Hematopoietic multipotent progenitor cell treated with erythropoietin and hydrocortisone succinate and interleukin-3 and kit ligand, for 6 days (in vitro differentiated cells): ENCODE measurements around the gene PEX11B.

Source experiments
- DNase-seq: peaks from one replicate; pipeline ENCODE4 v3.0.0-alpha.2; 2015

PEX11B gene

DNA sequence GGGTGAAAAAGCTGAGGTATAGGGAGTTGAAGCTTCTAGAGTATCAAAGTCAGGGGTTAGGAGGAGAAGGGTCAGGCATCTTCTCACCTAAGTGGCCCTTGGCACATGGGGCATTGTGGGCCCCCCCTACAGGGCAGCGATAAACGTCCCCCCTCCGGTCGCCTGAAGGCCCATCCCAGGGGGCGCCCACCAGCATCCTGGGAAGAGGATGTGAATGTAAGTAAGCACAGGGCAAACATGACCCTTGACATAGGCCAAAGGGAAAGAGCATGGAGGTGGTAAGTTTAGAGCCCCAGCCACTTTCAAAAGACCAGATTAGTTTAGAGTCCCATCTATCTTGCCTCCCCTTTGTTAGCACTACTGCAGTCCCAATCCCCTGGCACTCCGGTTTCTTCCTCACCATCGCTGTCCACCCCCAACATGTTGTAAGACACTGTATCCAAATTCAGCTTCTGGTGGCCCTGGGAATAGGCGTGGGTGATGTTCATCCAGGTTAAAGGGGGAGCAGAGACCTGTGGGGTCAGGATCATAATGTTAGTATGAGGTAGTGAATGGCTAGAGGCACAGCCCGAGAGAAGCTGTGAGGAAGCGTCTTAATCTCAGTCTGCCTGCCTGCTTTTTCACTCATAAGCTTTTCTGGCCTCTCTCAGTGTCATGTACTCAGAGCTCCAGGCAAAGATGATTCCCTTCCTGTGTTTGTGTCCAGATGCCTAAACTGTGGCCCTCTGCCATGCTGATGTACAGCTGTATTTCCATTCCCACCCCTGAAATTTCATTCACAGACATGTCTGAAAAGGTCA is 11.4 kb downstream of the PEX11B start:
- no peak for DNase-seq

DNA sequence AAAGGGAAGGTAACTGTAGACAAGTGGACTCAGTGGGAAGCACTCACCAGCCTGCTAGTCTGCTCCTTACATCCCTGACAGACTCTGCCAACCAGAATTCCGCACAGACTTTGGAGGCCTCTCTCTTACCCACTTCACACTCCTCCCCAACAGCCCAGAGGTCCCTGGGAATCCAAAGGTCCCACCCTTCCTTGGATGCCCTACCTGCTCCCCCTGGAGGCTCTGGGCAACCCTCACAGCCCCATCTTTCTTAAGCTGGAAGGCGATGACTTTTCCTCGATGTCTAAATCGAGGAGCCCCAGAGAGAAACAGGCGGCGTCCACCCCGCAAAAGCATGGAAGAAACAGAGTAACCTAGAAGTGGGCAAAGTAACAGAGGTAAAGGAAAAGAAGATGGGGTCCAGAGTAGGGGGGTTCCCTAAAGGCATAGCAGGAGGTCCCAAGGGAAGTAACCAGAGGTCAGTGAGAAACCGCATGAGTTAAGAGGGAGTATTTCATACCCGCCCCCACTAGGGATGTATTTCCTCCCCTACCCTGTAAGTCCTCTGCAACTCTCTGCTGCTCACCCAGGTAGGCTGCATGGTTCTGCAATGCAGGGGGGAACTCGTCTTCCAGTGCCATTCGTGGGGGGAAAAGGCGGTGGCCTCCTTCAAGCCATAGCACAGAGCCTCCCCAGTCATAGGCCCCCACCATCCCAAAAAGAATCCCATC is 17.1 kb downstream of the PEX11B start:
- DNase-seq, result no peak

DNA sequence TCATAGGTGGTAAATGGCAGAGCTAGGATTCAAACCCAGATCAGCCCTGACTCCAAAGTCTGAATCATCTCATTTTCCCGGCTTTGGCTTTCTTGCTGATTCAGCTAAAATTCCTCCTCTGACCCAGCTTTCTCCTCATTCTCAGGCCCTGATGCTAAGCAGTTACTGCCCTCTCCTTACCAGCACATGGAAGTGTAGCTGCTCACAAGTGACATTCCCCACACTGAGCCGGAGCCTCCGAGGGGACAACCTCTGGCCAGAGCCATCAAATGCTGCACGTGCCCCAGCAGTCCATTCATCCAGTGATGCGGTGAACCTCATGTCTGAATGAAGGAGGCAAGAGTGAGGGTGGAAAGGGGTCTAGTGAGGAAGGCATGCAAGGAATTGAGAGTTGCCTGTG is 19.8 kb downstream of the PEX11B start:
- DNase-seq, result no peak

DNA sequence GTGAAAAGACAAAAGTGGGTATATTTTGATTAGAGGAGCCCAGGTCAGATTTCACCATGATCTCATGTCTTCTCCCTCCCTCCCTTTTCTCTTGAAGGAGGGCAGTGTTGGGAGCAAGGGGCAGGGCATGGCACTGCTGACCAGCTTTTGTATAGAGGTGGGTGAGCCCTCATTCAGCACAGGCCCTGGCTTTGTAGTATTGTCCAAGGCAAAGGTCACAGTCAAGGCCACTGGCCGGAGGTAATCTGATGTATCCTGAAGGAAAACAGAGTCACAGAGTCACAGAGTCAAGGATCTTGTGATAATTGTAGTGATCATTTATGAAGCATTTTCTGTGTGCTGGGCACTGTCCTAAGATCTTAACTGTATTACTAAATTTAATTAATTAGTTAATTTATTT is 20.5 kb downstream of the PEX11B start:
- DNase-seq, result no peak

DNA sequence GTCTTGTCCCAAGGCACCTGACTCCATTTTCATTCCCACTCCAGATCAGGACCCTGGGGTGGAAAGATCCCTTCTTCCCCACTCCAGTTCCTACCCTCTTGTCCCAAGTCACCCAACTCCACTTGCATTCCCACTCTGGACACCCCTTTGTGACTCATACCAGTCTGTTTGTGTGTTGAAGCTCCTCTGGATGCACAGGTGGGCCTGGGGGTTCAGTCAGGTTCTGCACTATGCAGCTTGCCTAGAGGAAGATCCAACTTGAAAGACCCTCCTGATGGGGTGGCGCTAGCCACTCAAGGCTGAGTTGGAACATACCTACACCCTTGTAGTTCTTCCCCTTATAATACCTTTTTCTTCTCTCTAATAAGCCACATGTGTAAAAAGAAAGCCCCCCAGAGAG is 23.0 kb downstream of the PEX11B start:
- DNase-seq, result no peak

DNA sequence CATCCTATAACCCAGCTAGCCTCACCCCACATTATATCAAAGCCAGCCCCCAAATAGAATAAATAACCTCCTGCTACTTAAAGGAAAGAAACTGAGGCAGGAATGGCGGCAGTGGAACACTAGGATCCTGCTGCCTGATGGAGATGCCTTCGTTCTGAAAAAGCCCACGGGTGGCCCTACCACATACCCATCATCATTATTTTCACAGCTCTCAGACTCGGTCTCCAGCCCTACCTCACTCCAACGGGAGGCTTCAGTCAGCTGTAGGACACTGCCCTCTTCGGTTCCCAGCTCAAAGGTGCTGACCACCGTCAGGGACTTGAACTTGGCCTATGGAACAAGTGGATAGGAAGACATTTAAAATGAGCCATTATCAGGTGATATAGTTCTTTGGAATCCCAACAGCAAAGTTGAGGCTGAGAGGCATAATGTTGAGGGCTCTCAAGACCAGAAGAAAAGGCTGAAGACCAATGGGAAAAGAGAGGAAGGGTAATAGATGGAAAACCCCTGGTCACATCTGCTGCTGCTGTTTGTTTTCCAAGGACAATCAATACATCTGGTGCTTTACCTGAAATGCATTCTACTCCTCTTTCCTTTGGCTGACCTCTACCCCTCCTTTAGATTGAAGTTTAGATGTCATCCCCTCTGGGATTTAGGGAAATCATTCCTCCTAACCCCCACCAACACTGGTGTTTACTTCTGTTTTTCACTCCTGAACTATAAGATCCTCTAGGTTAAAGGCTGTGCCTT is 25.0 kb downstream of the PEX11B start:
- no peak for DNase-seq

DNA sequence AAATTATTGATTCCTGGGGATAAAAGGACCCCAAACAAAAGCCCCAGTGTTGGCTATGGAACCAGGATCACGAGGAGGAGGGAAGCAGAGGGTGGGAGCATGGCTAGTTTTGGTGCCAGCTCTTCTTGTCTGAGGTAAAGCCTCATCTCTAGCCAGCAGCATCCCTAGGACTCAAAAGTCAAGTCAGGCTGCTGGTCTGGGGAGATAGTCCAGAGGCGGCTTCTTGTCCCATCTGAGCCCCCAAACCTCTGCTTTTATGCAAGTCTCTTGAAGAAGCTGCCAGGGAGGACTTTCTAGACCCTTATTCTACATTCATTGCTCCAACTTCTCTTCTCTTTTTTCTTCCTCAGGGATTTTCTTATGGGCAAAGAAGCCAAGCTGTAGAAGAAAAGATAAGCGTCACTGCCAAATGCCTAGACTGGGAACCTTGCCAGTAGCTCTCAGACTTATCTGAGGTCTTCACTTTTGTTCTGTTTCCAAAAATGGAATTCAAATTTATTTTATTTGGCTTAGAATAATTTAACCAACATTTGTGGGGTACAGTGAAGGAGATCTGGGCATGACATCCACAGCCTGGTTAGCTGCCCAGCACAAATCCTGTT is 25.9 kb downstream of the PEX11B start:
- DNase-seq, result peak; percentile 93

DNA sequence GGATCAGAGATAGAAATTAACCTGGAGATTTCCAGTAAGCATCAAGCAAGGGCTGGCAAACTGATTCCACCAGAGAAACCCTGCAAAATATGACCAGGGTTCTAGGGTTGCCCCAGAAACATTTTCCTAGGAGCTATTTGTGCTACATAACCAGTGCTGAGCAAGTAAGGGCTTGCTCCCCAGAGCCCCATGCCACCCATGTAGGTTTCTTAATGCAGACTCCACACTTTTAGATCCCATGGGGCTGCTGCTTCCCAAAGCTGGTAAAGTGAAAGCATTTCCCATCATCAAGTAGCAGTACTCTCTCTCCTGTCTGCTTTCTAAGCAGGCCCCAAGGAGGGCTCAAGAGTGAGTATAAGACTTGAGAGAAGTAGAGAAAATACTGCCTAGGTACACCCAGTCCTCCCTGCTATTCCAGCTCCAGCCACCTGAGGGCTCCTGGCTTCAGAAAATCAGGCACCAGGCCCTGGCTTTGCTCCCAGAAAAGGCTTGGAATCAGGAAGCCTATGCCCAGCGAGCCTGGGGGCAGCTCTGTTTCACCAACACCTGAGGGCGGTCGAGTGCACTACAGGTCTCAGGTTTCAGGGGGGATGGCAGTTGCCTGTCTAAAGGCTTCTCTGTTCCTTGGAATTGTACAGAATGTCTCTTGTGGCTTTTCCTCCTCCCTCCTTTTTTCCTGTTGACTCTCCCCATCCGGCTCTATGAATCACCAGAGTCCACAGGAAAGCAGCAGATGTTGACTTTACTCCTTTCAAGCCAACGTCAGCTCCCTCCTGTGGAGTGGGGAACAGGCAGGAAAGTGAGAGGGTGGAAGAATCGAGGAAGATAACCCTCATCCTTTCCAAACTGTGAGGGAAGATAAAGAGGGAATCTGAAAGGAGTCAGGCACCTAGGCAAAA is 26.7 kb downstream of the PEX11B start:
- peak; percentile 84 for DNase-seq

DNA sequence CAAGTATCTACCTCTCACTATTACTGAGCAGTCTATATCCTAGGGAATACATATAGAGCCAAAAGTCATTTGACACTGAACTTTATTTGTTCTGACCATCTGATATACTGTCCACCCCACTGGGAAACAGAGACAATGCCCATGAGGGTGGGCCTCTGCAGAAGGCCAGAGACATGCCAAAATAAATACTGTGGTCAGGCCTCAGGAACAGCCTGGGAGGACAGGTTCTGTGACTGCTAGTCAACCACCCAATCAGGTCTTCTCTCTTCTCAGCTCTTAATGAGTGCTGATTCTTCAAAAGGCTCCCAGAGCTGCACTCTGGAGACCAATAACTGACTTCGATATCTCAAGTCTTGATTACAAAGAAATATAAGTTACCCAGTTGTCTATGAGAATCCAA is 27.4 kb downstream of the PEX11B start:
- DNase-seq, result no peak

DNA sequence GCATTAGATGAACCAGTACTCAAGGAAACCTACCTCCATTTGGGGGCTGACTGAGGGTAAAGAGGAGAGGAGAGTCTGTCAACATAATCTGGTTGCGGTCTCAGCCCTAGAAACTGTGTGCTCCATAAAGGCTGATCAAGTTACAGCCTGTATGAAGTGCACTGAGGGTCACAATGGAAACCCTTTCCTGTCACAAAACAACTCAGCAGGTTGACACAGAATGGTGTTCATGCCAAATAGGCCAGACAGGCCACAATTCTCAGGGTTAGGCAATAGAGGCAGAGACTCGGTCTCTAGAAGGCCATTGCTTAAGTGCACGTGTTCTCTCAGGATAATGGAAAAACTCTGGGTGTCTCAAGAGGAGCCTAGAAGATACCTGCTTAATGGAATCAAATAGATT is 28.8 kb downstream of the PEX11B start:
- no peak for DNase-seq

DNA sequence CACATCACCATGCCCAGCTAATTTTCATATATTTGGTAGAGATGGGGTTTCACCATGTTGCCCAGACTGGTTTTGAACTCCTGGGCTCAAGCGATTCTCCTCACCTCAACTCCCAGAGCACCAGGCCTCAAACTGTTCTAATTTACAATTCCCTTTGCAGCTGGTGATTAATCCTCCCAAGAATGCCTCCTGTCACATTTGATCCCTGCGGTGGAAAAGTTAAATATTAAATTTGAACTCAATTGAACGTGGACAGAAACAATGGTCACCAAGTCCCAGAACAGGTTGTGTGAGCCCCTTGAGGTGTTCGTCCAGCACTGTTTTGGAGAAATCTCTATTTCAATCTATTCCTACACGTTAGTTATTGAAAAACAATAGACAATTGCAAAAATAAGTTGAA is 30.9 kb downstream of the PEX11B start:
- no peak for DNase-seq

DNA sequence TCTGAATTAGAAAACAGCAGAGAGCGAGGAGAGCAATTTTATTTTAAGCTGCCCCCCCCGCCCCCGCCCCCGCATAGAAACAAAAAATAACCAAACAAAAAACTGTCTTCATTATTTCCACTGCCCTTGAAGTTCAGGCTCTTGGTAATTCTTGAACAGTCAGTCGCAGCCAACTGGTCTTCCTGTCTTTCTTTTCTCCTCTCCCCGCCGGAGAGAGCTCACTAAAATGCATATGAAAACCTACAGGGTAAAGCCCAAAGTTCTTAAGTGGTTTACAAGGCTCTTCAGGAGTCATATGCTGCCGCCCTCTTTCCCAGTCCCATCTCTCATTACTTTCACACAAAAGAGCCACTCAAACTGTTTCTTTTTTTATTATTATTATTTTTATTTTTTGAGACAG is 31.7 kb downstream of the PEX11B start:
- no peak for DNase-seq

DNA sequence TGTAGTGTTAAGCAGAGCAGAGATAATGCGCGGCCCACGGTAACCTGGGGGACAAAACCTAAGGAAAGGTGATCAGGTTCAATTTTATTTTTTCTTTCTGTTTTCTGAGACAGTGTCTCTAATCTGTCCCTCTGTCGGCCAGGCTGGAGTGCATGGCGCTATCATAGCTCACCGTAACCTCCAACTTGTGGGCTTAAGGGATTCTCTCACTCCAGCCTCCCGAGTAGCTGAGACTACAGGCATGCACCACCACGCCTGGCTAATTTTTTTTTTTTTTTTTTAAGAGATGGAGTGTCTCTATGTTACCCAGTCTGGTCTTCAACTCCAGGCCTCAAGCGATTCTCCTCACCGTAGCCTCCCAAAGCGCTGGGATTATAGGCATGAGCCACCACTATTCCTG is 32.1 kb downstream of the PEX11B start:
- no peak for DNase-seq

DNA sequence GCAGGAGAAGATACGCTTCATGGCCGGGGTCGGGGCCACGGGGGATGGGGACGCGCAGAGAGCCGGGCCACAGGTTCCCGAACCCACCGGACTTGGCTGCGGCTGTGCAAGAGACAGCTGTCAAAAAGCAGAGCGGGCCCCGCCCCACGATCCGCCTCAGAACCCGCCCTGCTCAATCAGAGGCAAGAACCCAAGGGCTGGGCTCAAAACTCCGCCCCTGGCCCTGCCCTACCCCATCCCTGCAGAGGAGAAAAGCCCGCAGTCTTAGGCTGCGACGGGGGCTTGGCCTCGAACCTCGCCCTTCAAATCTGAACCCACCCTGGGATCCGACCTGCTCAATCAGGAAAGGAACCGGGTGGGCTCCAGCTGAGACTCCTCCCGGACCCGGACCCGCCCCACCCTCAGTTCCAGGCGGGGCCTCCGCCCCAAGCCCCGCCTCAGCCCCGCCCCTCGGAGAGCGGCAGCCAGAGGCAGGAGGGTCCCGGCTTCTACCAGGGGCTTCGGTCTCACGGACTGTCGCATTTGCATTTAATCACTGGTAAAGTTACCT is 32.7 kb downstream of the PEX11B start, which contains the start of gene ANKRD35:
TSS of gene ANKRD35 (minus strand) at position 129 of the 550 bp plus-strand sequence. CDS start at position 21, 108 bp downstream.
- DNase-seq, result peak; percentile 94

DNA sequence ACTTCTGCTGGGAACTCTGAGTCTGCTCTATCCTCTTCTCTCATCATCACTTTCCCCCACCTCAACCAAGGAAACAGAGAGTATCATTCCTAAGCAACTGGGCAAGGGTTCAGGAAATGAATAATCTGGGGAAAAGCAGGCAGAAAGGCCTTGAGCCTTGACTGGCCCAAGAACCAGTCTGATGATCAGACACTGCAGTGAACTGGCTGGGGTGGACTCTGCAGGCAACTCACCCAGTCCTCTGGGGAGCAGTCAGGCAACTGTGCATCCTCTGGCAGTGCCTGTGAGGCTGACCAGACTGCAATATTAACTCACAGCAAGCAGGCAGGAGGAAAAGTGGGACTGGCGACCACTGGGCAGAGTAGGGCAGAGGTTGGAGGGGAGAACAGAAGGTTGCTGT is 33.8 kb downstream of the PEX11B start:
- no peak for DNase-seq

DNA sequence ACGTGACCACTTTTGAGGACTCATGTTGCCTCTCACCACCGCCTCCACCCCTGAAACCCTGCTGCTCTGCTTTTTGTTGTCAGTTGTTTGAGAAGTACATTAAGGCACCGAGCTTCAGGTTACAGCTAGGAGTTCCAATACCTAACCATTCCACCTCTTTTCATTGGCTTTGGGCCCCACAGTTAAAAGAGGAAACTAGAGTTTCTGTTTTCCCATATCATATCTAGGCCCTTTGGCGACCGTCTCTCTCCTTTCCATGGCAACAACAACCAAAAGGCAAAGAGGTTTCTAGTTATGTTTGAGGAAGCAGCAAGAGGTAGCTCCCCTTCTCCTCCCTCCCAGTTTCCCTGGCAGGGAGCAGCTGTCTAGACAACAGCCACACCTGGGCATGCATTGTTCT is 38.7 kb downstream of the PEX11B start:
- peak; percentile 49 for DNase-seq

DNA sequence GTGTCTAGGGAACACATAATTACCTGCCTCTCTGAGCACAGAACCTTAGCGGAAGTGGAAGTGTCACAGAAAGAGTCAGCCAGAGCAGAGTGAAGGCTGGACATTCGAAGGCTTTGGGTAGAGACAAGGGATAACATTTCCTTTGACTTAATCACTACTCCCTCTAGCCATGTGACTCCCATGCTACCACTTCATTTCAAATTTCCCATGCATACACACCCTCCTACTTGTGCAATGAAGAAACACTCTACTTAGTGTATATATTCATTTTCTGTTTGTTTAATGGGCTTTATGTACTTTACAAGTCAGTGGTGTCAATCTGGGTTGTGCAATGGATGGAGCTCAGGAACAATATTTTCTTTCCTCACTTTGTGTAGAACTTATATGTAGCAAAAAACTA is 39.8 kb downstream of the PEX11B start:
- no peak for DNase-seq

DNA sequence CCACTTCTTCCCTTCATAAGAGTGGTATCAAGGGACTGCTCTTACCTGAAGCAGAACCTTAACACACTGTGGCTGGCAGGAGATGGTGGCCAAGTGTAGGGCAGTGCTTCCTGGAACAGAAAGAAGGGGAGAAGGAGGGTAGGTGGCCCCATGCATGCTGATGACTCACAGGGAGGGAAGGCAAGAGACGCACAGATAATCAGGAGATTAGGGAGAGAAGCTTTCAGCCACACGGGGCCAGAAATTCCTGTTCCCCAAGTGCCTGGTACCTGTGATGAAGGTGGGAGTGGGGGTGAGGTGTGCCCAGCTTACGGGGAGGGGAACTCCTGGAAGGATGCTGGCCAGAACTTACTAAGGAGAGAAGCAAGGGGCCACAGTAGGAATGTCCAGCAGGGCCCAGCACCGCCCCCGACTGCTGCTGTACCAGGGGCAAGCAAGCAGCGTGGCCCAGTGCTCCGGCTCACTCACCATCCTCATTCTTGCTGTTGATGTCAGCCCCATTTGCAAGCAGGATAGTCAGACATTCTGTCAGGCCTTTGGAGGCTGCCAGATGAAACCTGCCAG is 40.5 kb downstream of the PEX11B start:
- DNase-seq, result no peak

DNA sequence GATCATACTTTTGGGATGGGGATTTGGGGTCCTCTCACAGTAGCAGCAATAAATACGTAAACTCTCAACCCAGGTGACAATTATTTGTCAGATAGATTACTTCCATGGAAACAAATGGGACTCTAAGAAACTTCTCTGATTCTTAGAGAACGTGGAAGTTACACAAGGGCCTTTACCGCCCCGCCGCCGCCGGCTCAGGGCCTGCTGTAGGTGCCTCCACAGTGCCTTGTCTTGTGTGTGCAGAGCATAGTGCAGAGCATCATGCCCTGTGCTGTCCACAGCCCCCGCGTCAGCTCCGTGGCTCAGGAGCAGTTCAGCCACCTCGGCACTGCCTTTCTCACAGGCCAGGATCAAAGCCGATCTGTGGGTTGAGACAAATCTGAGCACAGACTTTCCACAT is 43.9 kb downstream of the PEX11B start:
- no peak for DNase-seq

DNA sequence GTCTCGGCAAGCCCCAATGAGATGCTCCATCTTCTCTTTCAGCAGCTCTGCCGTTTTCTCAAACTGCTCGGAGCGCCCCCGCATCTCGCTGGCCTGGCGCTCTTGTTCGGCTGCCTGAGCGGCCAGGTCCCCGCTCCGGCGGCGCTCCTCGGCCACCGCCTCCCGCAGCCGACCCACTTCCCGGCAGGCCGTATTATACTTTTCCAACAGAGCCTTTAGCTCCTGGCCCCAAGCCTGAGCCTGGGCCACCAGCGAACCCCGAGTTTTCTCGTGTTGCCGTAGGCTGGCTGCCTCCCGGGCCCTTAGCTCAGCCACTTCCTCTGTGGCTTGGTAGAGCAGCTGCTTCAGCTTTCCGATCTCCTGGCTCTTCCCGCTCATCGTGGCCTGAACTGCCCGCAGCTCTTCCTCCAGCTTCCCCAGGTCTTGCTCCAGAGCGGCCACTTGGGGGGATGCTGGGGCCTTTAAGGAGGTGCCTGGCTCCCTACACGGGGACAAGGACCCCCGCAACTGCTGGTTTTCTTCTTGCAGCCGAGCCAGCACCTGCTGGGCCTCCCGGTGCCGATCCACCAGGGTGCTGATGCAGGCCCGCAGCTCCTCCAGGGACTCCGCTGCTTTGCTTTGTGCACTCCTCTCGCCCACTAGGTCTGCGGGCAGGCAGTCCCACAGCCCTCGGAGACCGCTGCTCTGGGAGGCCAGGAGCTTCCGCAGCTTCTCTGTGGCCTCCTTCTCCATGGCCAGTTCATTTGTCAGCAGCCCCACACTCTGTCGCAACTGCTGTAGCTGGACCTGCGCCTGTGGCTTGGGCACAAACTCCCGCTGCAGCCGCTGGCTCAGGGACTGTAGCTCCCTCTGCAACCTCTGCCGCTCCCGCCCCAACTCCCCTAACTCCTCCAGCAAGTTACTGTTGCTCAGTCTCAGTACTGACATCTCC is 46.3 kb downstream of the PEX11B start:
- peak; percentile 67 for DNase-seq
